ENCODE results near the gene WNT11.
A peak's percentile ranks its signal among the peaks of the same experiment; 100 is the strongest.
"Not testable (repeated sequence)": the region's sequence is repeated elsewhere in the genome, so short reads cannot be mapped to it uniquely, and the experiment has no call there.

Gene WNT11

GRCh38 chr11:76205252-76206076, 838 bp downstream of the WNT11 start:
- Histone ChIP-seq H3K9me3 (ENCODE audit: control insufficient read depth in 5 of 5, low read length in 5 of 5) (no peaks in the 10 kb centered on the region), H3K4me1 (ENCODE audit: control insufficient read depth in 5 of 5, insufficient read depth in 5 of 5, low read length in 5 of 5) (peaks cover 4 to 72% (median 63%) of the 10 kb centered on the region in 5 donors), H3K36me3 (ENCODE audit: control insufficient read depth in 5 of 5, insufficient read depth in 5 of 5, low read length in 5 of 5) (peaks cover 0 to 43% (median 27%) of the 10 kb centered on the region in 5 donors), H3K4me3 (ENCODE audit: low read depth in 1 of 5, low read length in 5 of 5) (peak overlapping the region; percentile 41 to 85 (median 80)), H3K27ac (ENCODE audit: low read depth, low read length) (no peak overlapping the region), H3K9ac (ENCODE audit: low read length in 5 of 5) (peak overlapping the region in 4 of 5 donors; percentile 11 to 41 (median 34)), H3K27me3 (ENCODE audit: control insufficient read depth in 5 of 5, insufficient read depth in 4 of 5, low read length in 5 of 5) (peaks cover 0 to 4% (median 0%) of the 10 kb centered on the region in 5 donors)

- Histone ChIP-seq H3K9me3 (ENCODE audit: control insufficient read depth in 5 of 5, low read length in 5 of 5) (no peaks in the 10 kb centered on the region), H3K4me3 (ENCODE audit: low read depth in 1 of 5, low read length in 5 of 5) (no peak overlapping the region), H3K4me1 (ENCODE audit: control insufficient read depth in 5 of 5, insufficient read depth in 5 of 5, low read length in 5 of 5) (peaks cover 4 to 59% (median 49%) of the 10 kb centered on the region in 5 donors), H3K27ac (ENCODE audit: low read depth, low read length) (no peak overlapping the region), H3K36me3 (ENCODE audit: control insufficient read depth in 5 of 5, insufficient read depth in 5 of 5, low read length in 5 of 5) (peaks cover 0 to 44% (median 31%) of the 10 kb centered on the region in 5 donors), H3K27me3 (ENCODE audit: control insufficient read depth in 5 of 5, insufficient read depth in 4 of 5, low read length in 5 of 5) (peaks cover 0 to 4% (median 0%) of the 10 kb centered on the region in 5 donors), H3K9ac (ENCODE audit: low read length in 5 of 5) (no peak overlapping the region)
Measured at GRCh38 chr11:76203937-76204336, 2.4 kb downstream of the WNT11 start.

- Histone ChIP-seq H3K4me3 (ENCODE audit: low read depth in 1 of 5, low read length in 5 of 5) (no peak overlapping the region), H3K27me3 (ENCODE audit: control insufficient read depth in 5 of 5, insufficient read depth in 4 of 5, low read length in 5 of 5) (peaks cover 0 to 4% (median 0%) of the 10 kb centered on the region in 5 donors), H3K36me3 (ENCODE audit: control insufficient read depth in 5 of 5, insufficient read depth in 5 of 5, low read length in 5 of 5) (peaks cover 0 to 46% (median 32%) of the 10 kb centered on the region in 5 donors), H3K27ac (ENCODE audit: low read depth, low read length) (no peak overlapping the region), H3K9me3 (ENCODE audit: control insufficient read depth in 5 of 5, low read length in 5 of 5) (no peaks in the 10 kb centered on the region), H3K4me1 (ENCODE audit: control insufficient read depth in 5 of 5, insufficient read depth in 5 of 5, low read length in 5 of 5) (peaks cover 4 to 53% (median 43%) of the 10 kb centered on the region in 5 donors), H3K9ac (ENCODE audit: low read length in 5 of 5) (no peak overlapping the region)
Measured at GRCh38 chr11:76203131-76203925, 3.0 kb downstream of the WNT11 start.

- Histone ChIP-seq H3K27me3 (ENCODE audit: control insufficient read depth in 5 of 5, insufficient read depth in 4 of 5, low read length in 5 of 5) (peaks cover 0 to 4% (median 0%) of the 10 kb centered on the region in 5 donors), H3K27ac (ENCODE audit: low read depth, low read length) (no peak overlapping the region), H3K36me3 (ENCODE audit: control insufficient read depth in 5 of 5, insufficient read depth in 5 of 5, low read length in 5 of 5) (peaks cover 0 to 58% (median 42%) of the 10 kb centered on the region in 5 donors), H3K4me3 (ENCODE audit: low read depth in 1 of 5, low read length in 5 of 5) (no peak overlapping the region), H3K9me3 (ENCODE audit: control insufficient read depth in 5 of 5, low read length in 5 of 5) (no peaks in the 10 kb centered on the region), H3K4me1 (ENCODE audit: control insufficient read depth in 5 of 5, insufficient read depth in 5 of 5, low read length in 5 of 5) (peaks cover 4 to 39% (median 30%) of the 10 kb centered on the region in 5 donors), H3K9ac (ENCODE audit: low read length in 5 of 5) (no peak overlapping the region)
Measured at GRCh38 chr11:76201672-76202412, 4.5 kb downstream of the WNT11 start.

GRCh38 chr11:76201056-76201455, 5.2 kb downstream of the WNT11 start:
- H3K27ac ChIP-seq (ENCODE audit: low read depth, low read length): no peak overlapping the region
- H3K4me3 ChIP-seq (ENCODE audit: low read depth in 1 of 5, low read length in 5 of 5): no peak overlapping the region
- peaks cover 0 to 4% (median 0%) of the 10 kb centered on the region in 5 donors for H3K27me3 ChIP-seq (ENCODE audit: control insufficient read depth in 5 of 5, insufficient read depth in 4 of 5, low read length in 5 of 5)
- H3K9me3 ChIP-seq (ENCODE audit: control insufficient read depth in 5 of 5, low read length in 5 of 5): no peaks in the 10 kb centered on the region
- peaks cover 0 to 66% (median 50%) of the 10 kb centered on the region in 5 donors for H3K36me3 ChIP-seq (ENCODE audit: control insufficient read depth in 5 of 5, insufficient read depth in 5 of 5, low read length in 5 of 5)
- peaks cover 4 to 33% (median 25%) of the 10 kb centered on the region in 5 donors for H3K4me1 ChIP-seq (ENCODE audit: control insufficient read depth in 5 of 5, insufficient read depth in 5 of 5, low read length in 5 of 5)
- H3K9ac ChIP-seq (ENCODE audit: low read length in 5 of 5): no peak overlapping the region

- Histone ChIP-seq H3K9me3 (ENCODE audit: control insufficient read depth in 5 of 5, low read length in 5 of 5) (no peaks in the 10 kb centered on the region), H3K27me3 (ENCODE audit: control insufficient read depth in 5 of 5, insufficient read depth in 4 of 5, low read length in 5 of 5) (no peaks in the 10 kb centered on the region), H3K4me1 (ENCODE audit: control insufficient read depth in 5 of 5, insufficient read depth in 5 of 5, low read length in 5 of 5) (peaks cover 4 to 26% (median 17%) of the 10 kb centered on the region in 5 donors), H3K27ac (ENCODE audit: low read depth, low read length) (no peak overlapping the region), H3K36me3 (ENCODE audit: control insufficient read depth in 5 of 5, insufficient read depth in 5 of 5, low read length in 5 of 5) (peaks cover 0 to 74% (median 57%) of the 10 kb centered on the region in 5 donors), H3K9ac (ENCODE audit: low read length in 5 of 5) (no peak overlapping the region), H3K4me3 (ENCODE audit: low read depth in 1 of 5, low read length in 5 of 5) (no peak overlapping the region)
Measured at GRCh38 chr11:76200006-76200940, 6.0 kb downstream of the WNT11 start.

GRCh38 chr11:76198691-76199090, 7.6 kb downstream of the WNT11 start:
- H3K9me3 ChIP-seq (ENCODE audit: control insufficient read depth in 5 of 5, low read length in 5 of 5); H3K4me3 ChIP-seq (ENCODE audit: low read depth in 1 of 5, low read length in 5 of 5): not testable (repeated sequence)

GRCh38 chr11:76197941-76198640, 8.2 kb downstream of the WNT11 start:
- Histone ChIP-seq H3K36me3 (ENCODE audit: control insufficient read depth in 5 of 5, insufficient read depth in 5 of 5, low read length in 5 of 5) (peaks cover 0 to 77% (median 68%) of the 10 kb centered on the region in 5 donors), H3K9me3 (ENCODE audit: control insufficient read depth in 5 of 5, low read length in 5 of 5) (no peaks in the 10 kb centered on the region), H3K27ac (ENCODE audit: low read depth, low read length) (no peak overlapping the region), H3K9ac (ENCODE audit: low read length in 5 of 5) (no peak overlapping the region), H3K4me3 (ENCODE audit: low read depth in 1 of 5, low read length in 5 of 5) (no peak overlapping the region), H3K4me1 (ENCODE audit: control insufficient read depth in 5 of 5, insufficient read depth in 5 of 5, low read length in 5 of 5) (peaks cover 0 to 12% (median 8%) of the 10 kb centered on the region in 5 donors), H3K27me3 (ENCODE audit: control insufficient read depth in 5 of 5, insufficient read depth in 4 of 5, low read length in 5 of 5) (no peaks in the 10 kb centered on the region)

More at GRCh38 chr11:76198691-76199090, 7.6 kb downstream of the WNT11 start:
- Histone ChIP-seq H3K4me1 (ENCODE audit: control insufficient read depth in 5 of 5, insufficient read depth in 5 of 5, low read length in 5 of 5) (peaks cover 0 to 11% (median 3%) of the 10 kb centered on the region in 5 donors), H3K36me3 (ENCODE audit: control insufficient read depth in 5 of 5, insufficient read depth in 5 of 5, low read length in 5 of 5) (peaks cover 0 to 76% (median 66%) of the 10 kb centered on the region in 5 donors)
- not testable (repeated sequence) for H3K27ac ChIP-seq (ENCODE audit: low read depth, low read length); H3K27me3 ChIP-seq (ENCODE audit: control insufficient read depth in 5 of 5, insufficient read depth in 4 of 5, low read length in 5 of 5); H3K9ac ChIP-seq (ENCODE audit: low read length in 5 of 5)

Measured in subcutaneous abdominal adipose tissue (tissue), 5 donors.